ENCODE measurements around the gene CLEC7A.

DNA sequence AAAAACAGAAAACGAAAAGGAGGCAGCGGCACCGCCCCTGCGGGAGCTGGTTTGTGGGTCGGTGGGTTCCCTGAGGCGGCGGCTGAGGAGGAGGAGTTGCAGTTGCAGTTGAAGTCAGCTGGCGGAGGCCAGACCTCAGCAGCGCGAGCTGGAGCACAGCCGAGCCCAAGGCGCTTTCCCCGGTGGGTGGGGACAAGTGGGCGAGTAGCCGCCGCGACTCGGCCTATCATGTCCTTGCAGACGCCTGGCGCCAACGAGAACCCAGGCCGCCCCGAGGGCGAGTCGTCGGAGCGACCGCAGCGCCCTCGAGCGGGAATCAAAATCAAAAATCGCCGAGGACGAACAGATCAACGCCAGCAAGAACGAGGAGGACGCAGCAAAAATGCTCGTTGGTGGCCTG, 18.5 kb downstream of the CLEC7A start:
- TF ChIP-seq, protein P1, sequence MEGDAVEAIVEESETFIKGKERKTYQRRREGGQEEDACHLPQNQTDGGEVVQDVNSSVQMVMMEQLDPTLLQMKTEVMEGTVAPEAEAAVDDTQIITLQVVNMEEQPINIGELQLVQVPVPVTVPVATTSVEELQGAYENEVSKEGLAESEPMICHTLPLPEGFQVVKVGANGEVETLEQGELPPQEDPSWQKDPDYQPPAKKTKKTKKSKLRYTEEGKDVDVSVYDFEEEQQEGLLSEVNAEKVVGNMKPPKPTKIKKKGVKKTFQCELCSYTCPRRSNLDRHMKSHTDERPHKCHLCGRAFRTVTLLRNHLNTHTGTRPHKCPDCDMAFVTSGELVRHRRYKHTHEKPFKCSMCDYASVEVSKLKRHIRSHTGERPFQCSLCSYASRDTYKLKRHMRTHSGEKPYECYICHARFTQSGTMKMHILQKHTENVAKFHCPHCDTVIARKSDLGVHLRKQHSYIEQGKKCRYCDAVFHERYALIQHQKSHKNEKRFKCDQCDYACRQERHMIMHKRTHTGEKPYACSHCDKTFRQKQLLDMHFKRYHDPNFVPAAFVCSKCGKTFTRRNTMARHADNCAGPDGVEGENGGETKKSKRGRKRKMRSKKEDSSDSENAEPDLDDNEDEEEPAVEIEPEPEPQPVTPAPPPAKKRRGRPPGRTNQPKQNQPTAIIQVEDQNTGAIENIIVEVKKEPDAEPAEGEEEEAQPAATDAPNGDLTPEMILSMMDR (IDR thresholded peaks at IDR 0.05 in 4 of 5, conservative IDR thresholded peaks at IDR 0.05 in 1 of 5), result no peak
- no peak for TF ChIP-seq POLR2A (IDR thresholded peaks at IDR 0.05)
